K562 treated with DMSO at 1 percent for 4 hours (cell line): ENCODE results near the gene UCHL5. TPM values are rescaled to one million over a fixed set of nuclear protein-coding genes. Genes with fewer than 3 reads are reported as not detected.

ENCODE experiments used
- total RNA-seq: library from RNA; unstranded; fragments of 300-600 nt; gene quantifications from 2 replicates; pipeline ENCODE4 v1.2.3, GENCODE V29; 2022; ENCODE audit not compliant: insufficient read depth

The UCHL5 gene, protein sequence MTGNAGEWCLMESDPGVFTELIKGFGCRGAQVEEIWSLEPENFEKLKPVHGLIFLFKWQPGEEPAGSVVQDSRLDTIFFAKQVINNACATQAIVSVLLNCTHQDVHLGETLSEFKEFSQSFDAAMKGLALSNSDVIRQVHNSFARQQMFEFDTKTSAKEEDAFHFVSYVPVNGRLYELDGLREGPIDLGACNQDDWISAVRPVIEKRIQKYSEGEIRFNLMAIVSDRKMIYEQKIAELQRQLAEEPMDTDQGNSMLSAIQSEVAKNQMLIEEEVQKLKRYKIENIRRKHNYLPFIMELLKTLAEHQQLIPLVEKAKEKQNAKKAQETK
- total RNA-seq = 36.2 and 39.1 TPM in 2 replicates

DNA sequence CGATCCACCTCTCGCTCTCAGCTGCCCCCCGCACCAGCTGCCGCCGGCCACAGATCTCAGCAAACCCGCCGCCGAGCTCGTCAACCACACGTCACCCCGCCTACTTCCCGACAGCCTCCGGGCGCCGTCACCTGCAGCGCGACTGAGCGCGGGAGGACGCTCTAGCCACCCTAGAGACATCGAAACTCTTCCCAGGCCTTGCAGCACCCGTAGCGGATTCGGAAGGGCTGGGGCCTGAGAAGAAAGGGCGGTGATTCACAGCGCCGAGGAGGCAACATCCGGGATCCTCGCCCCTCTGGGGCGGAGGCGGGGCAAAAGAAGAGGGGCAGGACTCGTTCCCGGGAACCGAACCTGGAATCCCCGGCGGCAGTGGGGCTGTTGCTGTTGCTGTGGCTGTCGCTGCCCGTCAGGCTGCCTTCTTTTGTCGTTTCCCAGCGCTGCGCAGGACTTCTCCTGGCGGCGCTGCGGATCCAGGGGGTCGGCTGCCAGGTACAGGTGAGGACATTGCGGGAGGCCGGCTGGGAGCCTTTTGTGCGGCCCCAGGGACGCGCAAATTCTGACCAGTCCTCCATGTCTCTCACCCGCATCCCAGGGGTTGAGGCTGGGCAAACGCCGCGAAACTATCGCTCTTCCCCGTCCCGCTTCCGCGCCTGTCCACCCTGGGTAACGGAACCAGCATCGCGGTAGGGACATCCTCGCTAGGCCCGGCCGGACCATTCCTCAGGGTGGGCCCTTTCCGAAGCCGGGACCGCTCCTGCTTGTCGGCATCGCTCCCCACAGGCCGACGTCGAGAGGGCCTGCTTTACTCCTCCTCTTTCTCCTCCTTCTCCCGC, at the start of gene UCHL5, which contains the start of gene RO60:
Gene UCHL5 (minus strand): TSS at position 79 of the 833 bp plus-strand sequence. CDS start 100 bp downstream, outside the sequence.
Gene RO60 (plus strand): TSS at position 331 of the 833 bp plus-strand sequence. CDS start 9,443 bp downstream, outside the sequence.

DNA sequence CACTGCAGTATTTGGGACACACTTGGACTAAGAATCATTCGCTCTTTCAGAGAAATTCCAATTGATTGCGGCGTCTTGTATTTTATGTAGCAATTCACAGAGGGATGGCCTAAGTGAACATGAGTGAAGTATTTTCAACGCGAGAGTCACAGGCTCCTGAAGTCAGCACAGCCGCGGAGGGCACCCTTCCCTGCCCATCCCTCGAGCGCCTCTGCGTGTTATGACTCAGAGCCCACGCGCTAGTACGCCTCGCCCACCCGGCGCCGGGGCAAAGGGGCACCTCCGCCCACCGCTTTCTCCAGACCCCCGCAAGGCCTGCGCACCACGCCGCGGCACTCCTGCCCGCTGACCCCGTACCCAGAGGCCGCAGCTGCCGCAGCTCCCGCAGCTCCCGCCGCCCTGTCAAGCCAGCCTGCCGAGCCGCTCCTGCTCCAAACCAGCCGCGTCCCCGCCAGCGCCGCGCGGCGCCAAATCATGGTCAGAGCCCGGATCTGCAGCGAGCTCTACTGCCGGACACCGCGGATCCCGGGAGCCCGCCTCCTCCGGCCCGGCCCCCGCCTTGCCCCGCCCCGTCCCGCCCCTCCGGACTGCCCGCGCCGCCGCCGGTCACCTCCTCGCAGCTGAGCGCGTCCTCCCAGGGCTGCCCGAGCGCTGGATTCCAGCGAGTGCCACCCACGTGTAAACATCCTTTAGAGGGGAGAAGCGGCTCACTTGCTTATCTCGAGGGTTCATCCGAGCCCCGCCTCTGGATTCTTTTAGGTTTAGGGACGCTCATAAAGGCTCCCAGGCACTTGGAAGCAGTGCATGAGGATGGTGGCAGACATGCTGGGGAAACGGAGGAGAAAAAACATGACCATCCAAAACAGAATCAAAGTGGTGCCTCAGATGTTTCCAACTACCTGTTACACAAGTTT, 46.0 kb upstream of the UCHL5 start, which contains the start of gene GLRX2:
Gene GLRX2 (minus strand): TSS at position 508 of the 914 bp plus-strand sequence. CDS start 32 bp downstream, at position 476.

Other genes starting within 250 kb of the UCHL5 start
- gene RO60, start 252 bp upstream of the UCHL5 start, total RNA-seq = 21.3 and 36.8 TPM in 2 replicates
- 51.3 and 59.9 TPM in 2 replicates for gene GLRX2, start 46.1 kb upstream of the UCHL5 start, total RNA-seq
- gene CDC73, start 62.7 kb upstream of the UCHL5 start, total RNA-seq = 11.7 and 16.9 TPM in 2 replicates
- not detected in 2 replicates for gene B3GALT2, start 127.3 kb upstream of the UCHL5 start, total RNA-seq